HUDEP-2 (cell line): ENCODE results near the gene ADK.

Source experiments
- DNase-seq, 76 experiments: peaks; one replicate each; lab custom pipeline; 2025; ENCODE audit not compliant: unreplicated experiment in 76 of 76; lab: John Stamatoyannopoulos, UW

Gene ADK

DNA sequence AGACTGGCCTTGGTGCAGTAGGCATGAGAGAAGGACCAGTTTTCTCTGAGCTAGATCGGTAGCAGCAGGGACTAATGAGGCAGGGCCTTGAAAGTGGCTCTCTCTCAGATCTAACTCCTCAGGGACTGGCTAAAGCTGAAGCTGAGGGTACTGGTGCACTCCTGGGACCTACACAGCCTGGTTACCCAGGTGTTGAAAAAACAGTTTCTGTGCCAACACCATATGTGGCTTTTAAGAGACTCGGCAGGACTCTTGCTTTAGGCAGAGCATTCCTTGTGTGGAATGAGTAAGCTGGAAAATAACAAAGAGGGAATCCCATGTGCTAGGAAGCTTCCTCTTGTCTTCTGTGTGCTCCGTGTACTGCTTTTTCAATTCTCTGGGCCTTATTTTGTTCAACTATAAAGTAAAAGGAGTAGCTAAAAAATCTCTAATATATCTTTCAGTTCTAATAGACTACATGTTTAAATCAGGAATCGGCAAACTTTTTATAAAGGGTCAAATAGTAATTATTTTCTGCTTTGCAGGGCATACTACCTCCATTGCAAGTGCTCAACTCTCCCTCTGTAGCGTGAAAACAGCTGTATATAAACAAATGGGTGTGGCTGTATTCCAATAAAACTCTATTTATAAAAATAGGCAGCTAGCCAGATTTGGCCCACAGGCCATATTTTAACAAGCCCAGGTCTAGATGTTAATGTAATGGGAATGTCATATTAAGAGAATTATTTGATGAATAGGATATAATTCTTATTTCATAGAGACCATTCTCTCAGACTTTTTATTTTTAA lies 489.3 kb downstream of the ADK start:
- DNase-seq = no peak

DNA sequence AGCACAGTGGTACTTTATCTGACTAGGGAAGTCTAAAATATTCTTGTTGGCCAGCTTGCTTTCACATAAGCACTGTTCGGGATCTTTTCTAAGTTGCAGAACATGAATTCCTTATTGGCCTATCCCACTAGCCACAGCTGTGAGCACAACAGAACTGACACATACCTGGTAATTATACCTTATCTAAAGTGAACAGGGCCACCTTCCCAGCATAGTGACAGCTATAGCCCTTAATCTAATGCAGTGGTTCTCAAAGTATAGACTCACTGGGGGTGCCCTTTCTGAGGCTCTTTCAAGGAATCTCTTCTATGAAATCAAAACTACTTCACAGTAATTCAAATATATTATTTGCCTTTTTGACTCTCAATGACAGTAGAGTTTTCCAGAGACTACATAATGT lies 490.6 kb downstream of the ADK start:
- no peak for DNase-seq

DNA sequence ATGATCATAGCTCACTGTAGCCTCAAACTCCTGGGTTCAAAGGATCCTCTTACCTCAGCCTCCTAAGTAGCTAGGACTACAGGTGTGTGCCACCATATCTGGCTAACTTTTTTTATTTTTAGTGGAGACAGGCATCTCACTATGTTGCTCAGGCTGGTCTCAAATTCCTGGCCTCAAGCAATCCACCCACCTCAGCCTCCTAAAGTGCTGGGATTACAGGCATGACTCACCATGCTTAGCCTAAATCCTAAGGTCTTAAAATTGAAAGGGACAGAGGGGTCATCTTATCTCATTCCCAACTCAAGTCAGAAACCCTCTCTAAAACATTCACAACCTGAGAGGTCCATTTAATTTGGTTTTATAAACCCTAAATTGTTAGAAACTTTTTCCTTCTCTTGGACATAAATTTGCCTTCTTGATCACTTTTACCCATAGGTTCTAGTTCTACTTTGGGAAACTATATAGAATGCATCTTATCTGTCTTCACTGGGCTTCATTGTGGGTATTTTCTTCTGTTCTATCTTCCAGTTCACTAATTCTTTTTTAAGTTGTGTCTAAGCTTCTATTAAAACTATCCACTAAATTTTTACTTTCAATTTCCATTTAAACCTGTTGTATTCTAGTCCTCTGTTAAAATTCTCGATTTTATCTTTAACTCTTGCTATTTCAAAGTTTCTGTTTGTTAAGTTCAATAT lies 492.0 kb downstream of the ADK start:
- DNase-seq = no peak

DNA sequence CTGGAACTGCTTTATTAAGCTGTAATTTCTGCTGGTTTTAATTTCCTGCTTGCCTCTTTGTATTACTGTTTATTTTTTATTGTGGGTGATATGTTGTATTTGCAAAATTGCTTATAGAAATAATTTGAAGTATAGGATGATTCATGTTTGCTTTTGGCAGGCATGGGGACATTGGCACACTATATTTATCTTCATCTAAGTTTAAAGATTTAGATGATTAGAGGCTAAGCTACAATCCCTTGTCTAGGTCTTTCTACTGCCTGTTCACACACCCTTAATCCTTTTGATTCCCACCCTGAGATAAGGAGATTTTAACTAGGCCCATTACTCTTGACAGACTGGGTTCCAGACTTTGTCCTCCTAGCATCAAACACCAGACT lies 492.6 kb downstream of the ADK start:
- DNase-seq = no peak

DNA sequence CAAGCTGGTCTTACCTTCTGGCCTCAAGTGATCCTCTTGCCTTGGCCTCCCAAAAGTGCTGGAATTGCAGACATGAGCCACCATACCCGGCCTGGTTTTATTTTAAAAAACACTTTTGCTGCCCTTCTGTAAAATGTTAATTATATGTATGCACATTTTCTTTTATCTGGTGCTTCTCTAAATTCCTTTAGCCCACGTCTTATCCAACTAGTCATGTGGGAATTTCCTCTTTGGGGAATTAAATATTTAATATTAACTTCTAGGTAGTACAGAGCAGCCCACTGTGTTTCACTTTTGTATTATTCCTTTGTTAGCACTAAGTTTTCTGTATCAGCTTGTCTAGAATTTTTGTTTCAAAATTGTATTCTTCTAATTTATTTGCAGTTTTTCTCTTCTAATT lies 493.7 kb downstream of the ADK start:
- no peak for DNase-seq

DNA sequence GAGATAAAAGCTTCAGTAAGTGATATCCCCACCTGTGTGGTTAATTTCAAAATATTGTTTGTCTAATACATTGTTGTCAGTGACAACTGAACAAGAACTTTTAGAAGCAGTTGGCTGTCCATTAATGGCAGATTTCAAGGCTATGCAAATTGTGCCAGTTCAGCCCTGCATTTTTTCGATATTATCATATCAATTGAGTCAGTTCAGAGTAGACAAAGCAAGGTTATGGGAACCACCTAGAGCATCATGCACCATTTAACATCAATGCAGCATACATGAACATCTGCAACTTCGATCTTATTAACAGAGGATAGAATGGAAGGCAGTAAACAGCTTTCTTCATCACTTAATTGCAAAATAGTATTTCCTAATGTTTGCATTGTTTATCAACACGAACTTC lies 494.7 kb downstream of the ADK start:
- DNase-seq = no peak

DNA sequence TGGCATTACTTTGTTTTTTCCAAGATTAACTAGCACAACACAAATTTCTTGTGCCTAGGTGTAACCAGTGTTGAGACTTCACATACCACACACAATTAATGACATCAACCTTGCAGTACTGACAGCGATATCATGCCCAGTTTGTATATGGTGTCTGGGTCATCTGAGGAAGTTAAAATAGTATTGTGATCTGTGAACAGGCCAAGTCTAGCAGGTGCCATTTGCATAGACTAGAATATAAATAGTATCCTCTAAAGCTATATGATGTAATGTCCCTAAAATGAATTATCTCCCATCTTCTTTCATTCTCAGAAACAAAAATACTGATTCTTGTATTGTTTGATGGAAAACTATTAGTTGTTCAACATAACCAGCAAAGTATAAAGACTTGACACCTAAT lies 499.6 kb downstream of the ADK start:
- DNase-seq = no peak

DNA sequence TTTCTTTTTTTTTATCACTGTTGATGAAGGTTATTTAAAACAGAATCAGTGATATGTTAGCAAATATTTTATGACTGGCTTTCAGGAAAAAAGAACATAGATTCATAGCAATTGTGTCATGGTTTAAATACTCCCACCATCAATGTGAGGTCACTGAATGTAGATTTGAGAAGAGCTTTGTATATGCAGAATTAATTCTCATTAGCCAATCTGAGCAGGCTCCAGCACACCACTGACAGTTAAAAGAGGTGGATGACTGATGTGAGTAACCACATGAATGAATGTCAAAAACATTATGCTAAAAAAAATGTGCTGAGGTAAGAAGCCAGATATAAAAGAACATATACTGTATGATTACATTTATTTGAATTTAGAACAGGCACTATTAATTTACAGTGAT lies 500.5 kb downstream of the ADK start:
- no peak for DNase-seq

DNA sequence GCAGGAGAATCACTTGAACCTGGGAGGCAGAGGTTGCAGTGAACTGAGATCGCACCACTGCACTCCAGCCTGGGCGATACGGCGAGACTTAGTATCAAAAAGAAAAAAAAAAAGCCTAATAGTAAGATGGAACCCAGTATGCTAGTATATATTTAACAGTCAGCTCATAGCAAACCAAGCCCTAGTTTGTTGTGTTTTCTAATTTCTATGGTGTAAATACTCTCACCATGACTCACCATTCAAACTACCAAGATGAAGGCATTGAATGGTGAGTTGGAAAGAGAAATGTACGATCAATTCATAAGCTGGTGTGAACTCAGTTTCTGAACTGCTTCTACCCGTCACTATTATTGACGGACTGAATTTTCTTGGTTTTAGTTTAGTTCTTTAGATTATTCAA lies 501.6 kb downstream of the ADK start:
- DNase-seq = no peak

DNA sequence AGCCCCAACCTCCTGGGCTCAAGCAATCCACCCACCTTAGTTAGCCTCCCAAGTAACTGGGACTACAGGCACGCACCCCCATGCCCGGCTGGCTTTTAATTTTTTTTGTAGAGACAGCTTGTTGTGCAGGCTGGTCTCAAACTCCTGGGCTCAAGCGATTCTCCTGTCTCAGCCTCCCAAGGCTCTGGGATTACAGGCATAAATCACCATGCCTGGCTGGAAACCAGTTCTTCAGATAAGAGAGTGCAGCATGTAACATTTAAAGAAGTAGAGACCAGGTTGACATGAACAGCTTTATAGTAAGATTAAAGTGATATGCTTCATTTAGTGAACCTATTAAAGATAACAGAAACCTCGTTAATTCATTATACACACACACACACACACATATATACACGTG lies 507.5 kb downstream of the ADK start:
- DNase-seq = no peak

DNA sequence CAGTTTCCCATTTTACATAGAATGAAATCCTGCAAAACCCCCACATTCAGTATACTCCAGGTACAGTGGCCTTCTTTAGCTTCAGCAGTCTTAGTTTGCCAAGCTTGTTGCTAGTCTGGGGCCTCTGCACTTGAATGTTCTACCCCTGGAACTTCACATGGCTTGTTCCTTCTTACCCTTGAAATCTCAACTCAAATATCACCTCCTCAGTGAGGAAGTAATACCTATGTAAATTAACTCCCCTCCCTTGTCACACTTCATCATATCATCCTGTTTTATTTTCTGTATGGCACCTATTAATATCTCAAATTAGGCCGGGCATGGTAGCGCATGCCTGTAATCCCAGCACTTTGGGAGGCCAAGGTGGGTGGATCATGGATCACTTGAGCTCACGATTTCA lies 511.6 kb downstream of the ADK start:
- DNase-seq = no peak

DNA sequence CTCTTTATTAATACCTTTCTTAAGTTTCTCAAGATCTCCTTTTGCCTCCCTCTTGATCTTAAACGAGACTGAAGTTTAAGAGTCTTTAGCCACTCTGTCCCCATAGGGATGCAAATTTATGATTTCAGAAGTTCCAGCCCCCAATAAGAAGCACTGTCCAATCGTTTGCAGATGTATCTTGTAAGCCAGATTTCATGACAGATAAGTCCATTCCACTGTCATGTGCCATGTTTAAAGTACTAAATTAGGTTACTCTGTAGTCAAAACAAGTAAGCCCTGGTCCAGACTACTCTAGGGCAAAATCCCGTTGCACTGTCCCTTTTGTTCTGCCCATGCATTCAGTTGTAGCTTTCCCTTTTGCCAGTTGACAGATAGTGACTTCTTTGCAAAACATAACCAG lies 518.2 kb downstream of the ADK start:
- no peak for DNase-seq

DNA sequence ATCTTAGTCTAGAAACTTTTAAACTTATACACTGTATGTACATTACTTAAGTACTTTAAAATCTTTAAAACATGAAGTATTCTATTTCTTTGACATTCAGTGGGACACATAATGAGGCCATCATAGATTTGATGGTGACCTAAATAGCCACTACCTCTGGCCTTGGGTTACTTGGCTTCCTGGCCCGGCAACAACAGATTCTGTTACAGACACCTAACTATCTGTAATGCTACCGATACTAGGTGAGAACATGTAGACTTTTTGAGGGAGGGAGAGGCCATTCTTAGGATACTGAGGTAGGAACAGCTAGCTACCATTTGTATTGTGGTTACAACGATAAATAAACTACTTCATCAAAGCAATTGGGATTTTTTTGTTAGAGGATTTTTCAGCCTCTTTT lies 520.7 kb downstream of the ADK start:
- DNase-seq = no peak

DNA sequence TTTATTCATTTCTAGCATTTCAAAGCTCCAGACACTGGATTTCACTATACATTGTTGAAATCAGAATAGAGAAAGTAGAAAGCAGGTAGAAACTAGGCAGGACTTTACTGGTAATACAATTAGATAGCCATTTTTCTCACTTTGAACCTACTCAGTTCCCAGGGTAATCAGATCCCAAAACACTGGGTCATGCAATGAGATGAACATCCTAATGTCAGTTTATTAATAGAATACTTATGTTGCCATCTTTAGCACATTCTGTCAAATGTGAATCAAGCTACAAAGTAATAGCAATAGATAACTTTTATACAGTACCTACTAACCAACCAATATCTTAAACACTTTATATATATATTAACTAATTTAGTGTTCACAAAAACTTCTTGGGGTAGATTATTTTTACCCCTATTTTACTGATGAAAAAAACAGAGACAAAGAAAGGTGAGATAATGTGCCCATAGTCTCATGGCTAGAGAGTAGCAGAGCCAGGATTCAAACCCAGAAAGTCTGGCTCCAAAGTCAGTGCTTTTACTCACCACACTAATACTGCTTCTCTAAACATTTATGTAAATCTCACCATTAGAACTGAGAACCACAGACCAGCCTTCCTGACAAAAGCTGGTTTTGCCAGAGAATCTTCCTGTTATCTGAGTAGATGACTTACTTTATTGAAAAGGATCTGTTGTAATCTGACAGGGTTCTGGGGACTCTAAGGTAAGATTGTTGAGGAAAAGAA lies 521.6 kb downstream of the ADK start:
- peak in 1 of 76 experiments; percentile 2 for DNase-seq

DNA sequence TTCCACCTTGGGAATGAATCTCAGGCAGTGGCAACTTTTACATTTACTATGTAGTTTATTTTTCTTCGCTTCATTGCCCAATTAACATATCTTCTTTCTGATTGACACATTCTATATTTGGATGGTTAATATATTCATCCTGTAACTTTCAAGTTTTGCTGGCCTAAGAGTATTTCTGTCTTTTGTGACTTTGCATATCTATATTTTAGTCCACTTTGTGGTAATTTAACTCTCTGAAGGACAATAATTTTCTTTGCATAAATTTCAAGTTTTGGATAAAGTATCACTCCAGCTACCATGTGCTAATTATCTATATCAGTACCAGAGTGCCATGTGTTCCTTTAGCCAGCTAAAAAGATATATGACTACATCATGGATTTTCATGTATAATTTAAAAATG lies 523.9 kb downstream of the ADK start:
- no peak for DNase-seq

DNA sequence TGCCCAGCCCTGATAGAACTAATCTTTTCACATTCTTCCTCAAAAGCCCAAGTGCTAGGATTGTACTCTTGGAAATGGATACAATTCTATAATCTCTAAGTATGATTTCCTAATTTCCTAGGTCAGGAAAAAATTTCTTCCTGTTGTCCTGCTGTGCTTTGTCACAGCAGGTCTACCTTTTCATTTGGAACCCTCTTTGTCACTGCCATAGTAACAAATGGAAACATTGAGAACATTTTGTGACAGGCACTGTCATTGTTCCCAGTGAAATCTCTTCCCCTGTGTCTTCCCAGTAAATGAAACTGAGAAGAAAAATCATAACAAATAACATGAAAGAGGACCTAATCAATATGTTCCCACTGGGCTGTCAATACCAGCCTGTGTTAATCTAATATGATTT lies 524.5 kb downstream of the ADK start:
- DNase-seq = no peak

DNA sequence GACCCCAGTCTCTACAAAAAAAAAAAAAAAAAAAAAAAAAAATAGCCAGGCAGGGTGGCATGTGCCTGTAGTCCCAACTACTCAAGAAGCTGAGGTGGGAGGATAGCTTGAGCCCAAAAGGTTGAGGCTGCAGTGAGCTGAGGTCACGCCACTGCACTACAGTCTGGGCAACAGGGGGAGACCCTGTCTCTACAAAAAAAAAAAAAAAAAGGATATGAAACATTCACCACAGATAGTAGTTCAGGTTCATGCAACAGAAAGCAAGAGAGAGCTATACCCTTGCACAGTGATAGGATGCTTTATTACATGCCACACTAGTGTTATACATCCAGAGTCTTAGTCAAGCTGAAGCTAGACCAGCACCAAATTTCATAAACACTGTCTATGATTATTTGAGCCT lies 526.9 kb downstream of the ADK start:
- DNase-seq = no peak

DNA sequence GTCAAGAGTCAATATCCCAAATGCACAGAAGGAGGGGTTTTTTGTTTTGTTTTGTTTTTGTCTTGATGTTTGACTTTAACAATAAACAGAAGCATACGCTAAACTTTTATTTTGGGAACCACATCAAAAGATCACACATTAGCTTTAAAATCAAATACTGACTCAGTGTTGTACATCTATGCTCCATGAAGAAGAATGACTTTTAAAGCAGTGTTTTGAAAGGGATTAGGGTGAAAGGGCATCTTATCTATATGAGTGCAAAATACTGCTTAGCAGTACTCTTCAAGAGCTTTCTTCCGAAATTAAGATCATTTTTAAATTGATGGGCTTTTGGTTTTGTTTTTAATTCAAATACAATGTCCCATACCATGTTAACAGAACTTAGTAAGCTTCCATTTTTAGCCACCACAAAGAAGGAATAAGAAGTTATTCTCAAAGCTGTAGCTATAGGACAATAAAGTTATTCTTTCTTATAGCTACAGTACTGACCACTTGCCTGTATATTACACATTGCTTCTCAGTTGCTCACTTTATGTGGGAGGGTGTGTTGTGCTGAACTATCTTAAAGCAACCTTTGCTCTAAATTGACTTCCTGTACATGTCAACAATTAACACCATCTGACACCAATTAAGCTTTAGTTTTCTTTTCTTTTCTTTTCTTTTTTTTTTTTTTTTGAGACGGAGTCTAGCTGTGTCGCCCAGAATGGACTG lies 531.1 kb downstream of the ADK start:
- DNase-seq = no peak

DNA sequence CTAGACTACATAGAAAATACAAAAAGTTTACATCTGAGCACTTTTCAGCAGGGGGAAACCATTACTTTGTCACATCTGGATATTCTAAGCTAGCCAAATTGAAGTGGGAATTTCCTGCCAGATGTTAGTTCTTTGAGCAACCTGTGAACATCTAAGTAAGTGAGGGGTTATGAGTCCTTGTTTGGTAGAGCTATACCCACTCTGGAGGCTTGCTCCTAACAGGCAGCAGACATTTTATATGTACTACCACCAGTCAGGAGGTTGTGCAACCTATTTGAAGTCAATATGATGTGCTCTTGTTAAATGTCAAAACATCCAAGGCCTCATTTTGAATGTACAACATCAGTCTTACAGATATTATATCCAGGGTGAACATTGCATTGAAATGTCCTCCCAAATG lies 532.0 kb downstream of the ADK start:
- no peak for DNase-seq

DNA sequence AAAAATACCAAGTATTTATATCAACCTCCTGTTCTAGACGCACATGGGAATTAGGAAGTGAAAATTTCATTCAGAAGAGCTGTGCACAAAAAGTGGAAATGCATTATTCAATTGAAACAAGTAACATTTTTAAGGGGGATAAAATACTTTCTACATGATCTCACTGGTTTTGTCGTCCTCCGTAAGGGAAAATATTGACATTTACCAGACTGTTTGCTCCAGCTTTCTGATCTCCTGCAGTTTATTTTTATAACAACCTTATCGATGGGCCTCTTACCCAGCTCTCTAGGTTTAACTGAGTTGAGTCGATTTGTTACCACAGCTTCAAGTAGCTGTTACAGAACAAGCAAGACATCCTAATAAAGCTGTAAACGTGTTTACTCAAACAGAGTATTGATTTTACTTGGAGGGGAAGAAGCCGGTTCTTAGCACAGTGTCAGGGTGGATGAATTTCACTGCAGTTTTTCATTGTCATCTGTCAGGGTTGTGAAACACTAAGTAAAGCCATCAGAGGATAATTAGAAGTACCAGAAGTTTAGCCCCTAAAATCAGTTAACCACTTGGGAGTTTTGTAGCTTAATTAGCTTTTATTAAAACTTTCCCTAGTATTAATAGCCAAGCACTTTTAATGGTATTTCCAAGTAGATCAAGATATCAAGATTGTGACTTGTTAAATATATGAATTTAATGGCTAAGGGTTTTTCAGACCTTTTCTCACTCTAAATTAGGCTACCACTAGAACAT lies 532.8 kb downstream of the ADK start:
- DNase-seq = no peak

DNA sequence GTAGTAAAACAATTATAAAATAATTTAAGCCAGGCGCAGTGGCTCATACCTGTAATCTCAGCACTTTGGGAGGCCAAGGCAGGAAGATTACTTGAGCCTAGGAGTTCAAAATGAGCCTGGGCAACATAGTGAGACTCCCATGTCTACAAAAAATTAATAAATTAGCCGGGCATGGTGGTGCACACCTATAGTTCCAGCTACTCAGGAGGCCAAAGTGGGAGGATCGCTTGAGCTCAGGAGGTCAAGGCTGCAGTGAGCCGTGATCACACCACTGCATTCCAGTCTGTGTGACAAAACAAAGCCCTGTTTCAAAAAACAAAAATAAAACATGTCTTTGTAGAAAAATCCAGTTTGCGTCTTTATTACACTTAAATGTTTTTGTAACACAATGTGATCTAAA lies 533.4 kb downstream of the ADK start:
- no peak for DNase-seq
